H1 (cell line): ENCODE results near the gene CCNE1. TPM values are rescaled to one million over a fixed set of nuclear protein-coding genes. Genes with fewer than 3 reads are reported as not detected.

Experiments used
- CTCF ChIA-PET: fragments of 300-600 bp; sonication (Branson Sonifier 250); formaldehyde crosslinking; loops from one replicate; lab custom pipeline; 2021; ENCODE audit not compliant: partially characterized antibody; lab: Charles Lee
- POLR2A ChIA-PET: fragments of 300-600 bp; sonication (Branson Sonifier 250); formaldehyde crosslinking; loops from one replicate; lab custom pipeline; 2021; ENCODE audit warnings: inconsistent platforms; ENCODE audit not compliant: partially characterized antibody; lab: Charles Lee
- DNase-seq, 2 experiments: peaks; one replicate each; pipeline versions ENCODE4 v3.0.0 to v3.0.0-alpha.2; 2010 to 2022; ENCODE audit warnings: low spot score in 2 of 2, low read depth in 1 of 2, mixed read lengths in 1 of 2
- FAIRE-seq: peaks from 2 replicates; lab custom pipeline; 2011; peaks lifted over from hg19 to GRCh38; lab: Jason Lieb, UNC
- H2AFZ ChIP-seq: 2 replicates; pipeline ENCODE4 v1.8.1; 2012; ENCODE audit warnings: low read length, inconsistent platforms
- H2AK5ac ChIP-seq: 2 replicates; pipeline ENCODE4 v1.6.1; 2013; ENCODE audit warnings: low read depth, low read length
- H2BK120ac ChIP-seq: replicated peaks from 2 replicates; pipeline ENCODE3; 2013; ENCODE audit warnings: low read depth, low read length, inconsistent platforms
- H2BK12ac ChIP-seq: 2 replicates; pipeline ENCODE4 v1.6.1; 2013; ENCODE audit warnings: low read depth, low read length
- H2BK15ac ChIP-seq: 2 replicates; pipeline ENCODE4 v1.6.1; 2013; ENCODE audit warnings: low read length
- H2BK20ac ChIP-seq: 2 replicates; pipeline ENCODE4 v1.6.1; 2013; ENCODE audit warnings: low read length
- H2BK5ac ChIP-seq: 2 replicates; pipeline ENCODE4 v1.6.1; 2013; ENCODE audit warnings: low read depth, low read length
- H3K14ac ChIP-seq: 2 replicates; pipeline ENCODE4 v1.6.1; 2013; ENCODE audit warnings: inconsistent platforms; ENCODE audit not compliant: insufficient read length
- H3K18ac ChIP-seq: 2 replicates; pipeline ENCODE4 v1.6.1; 2013; ENCODE audit warnings: low read length; ENCODE audit errors: extremely low read depth
- H3K23ac ChIP-seq: 2 replicates; pipeline ENCODE4 v1.6.1; 2013; ENCODE audit warnings: inconsistent platforms; ENCODE audit not compliant: insufficient read length
- H3K23me2 ChIP-seq: 2 replicates; pipeline ENCODE4 v1.6.1; 2013; ENCODE audit warnings: low read depth, low read length
- H3K27ac ChIP-seq: 2 replicates; pipeline ENCODE4 v1.6.1; 2011; ENCODE audit warnings: low read depth, low read length, inconsistent platforms
- H3K27me3 ChIP-seq, 4 experiments: replicated peaks in 1 of 4; 1 replicate in 1 of 4; 2 replicates in 3 of 4; pipeline versions ENCODE4 v1.6.1 to v1.8.1; 2011 to 2013; ENCODE audit warnings: low read length in 3 of 4, mild to moderate bottlenecking in 3 of 4, inconsistent platforms in 2 of 4, mixed read lengths in 2 of 4, moderate library complexity in 1 of 4; ENCODE audit not compliant: control insufficient read depth in 3 of 4, insufficient read depth in 3 of 4; ENCODE audit errors: extremely low read depth in 1 of 4
- H3K36me3 ChIP-seq, 4 experiments: 2 replicates each; pipeline versions ENCODE4 v1.6.1 to v1.8.1; 2011 to 2013; ENCODE audit warnings: mild to moderate bottlenecking in 4 of 4, low read length in 3 of 4, moderate library complexity in 2 of 4, control low read depth in 1 of 4, inconsistent platforms in 1 of 4; ENCODE audit not compliant: insufficient read depth in 4 of 4, control insufficient read depth in 2 of 4
- H3K4ac ChIP-seq: replicated peaks from 2 replicates; pipeline ENCODE3; 2013; ENCODE audit warnings: low read length, low read depth, mixed read lengths, inconsistent platforms; ENCODE audit not compliant: insufficient read length
- H3K4me1 ChIP-seq, 4 experiments: replicated peaks in 1 of 4; 1 replicate in 1 of 4; 2 replicates in 3 of 4; pipeline versions ENCODE4 v1.6.1 to v1.8.1; 2011 to 2013; ENCODE audit warnings: low read length in 3 of 4, inconsistent platforms in 2 of 4, mixed read lengths in 1 of 4; ENCODE audit not compliant: insufficient read depth in 4 of 4, control insufficient read depth in 3 of 4
- H3K4me2 ChIP-seq, 2 experiments: 2 replicates each; pipeline versions ENCODE4 v1.6.1 to v1.8.1; 2011 to 2013; ENCODE audit warnings: low read depth in 2 of 2, low read length in 2 of 2, control low read depth in 1 of 2, inconsistent platforms in 1 of 2, mild to moderate bottlenecking in 1 of 2; ENCODE audit not compliant: insufficient read depth in 1 of 2
- H3K4me3 ChIP-seq, 4 experiments: fragments of 200-600, 300-600 bp in 1 of 4; sonication (generic), shearing (Covaris generic), sonication (Bioruptor Twin) in 1 of 4; 2 replicates each; pipeline versions ENCODE4 v1.5.1 to v1.8.1; 2011 to 2016; ENCODE audit warnings: low read length in 4 of 4, low read depth in 3 of 4, control low read depth in 2 of 4, inconsistent platforms in 2 of 4, mild to moderate bottlenecking in 2 of 4, mixed read lengths in 1 of 4, moderate library complexity in 1 of 4; ENCODE audit not compliant: insufficient read depth in 2 of 4; ENCODE audit errors: extremely low read depth in 1 of 4
- H3K56ac ChIP-seq: replicated peaks from 2 replicates; pipeline ENCODE3; 2013; ENCODE audit warnings: low read depth, mild to moderate bottlenecking, mixed read lengths, low read length, inconsistent platforms; ENCODE audit not compliant: insufficient read length
- H3K79me1 ChIP-seq: 2 replicates; pipeline ENCODE4 v1.6.1; 2013; ENCODE audit warnings: low read depth, low read length, control low read depth
- H3K79me2 ChIP-seq, 2 experiments: 2 replicates each; pipeline versions ENCODE4 v1.6.1 to v1.8.1; 2012 to 2013; ENCODE audit warnings: low read length in 2 of 2, mild to moderate bottlenecking in 2 of 2, inconsistent platforms in 1 of 2; ENCODE audit not compliant: insufficient read depth in 2 of 2, control insufficient read depth in 1 of 2
- H3K9ac ChIP-seq, 4 experiments: replicated peaks in 1 of 4; 1 replicate in 1 of 4; 2 replicates in 3 of 4; pipeline versions ENCODE4 v1.6.1 to v1.8.1; 2011 to 2013; ENCODE audit warnings: low read depth in 3 of 4, low read length in 3 of 4, control low read depth in 2 of 4, mild to moderate bottlenecking in 2 of 4, moderate library complexity in 2 of 4, inconsistent platforms in 1 of 4; ENCODE audit errors: extremely low read depth in 1 of 4
- H3K9me3 ChIP-seq, 2 experiments: 2 replicates each; pipeline versions ENCODE4 v1.6.1 to v1.8.1; 2012 to 2013; ENCODE audit warnings: mild to moderate bottlenecking in 2 of 2, moderate library complexity in 2 of 2, control low read depth in 1 of 2, inconsistent platforms in 1 of 2, low read depth in 1 of 2, low read length in 1 of 2, mixed read lengths in 1 of 2; ENCODE audit not compliant: insufficient read depth in 2 of 2
- H4K20me1 ChIP-seq, 2 experiments: replicated peaks in 1 of 2; 2 replicates each; pipeline versions ENCODE3 to v1.8.1; 2011 to 2013; ENCODE audit warnings: inconsistent platforms in 2 of 2, low read length in 2 of 2, mild to moderate bottlenecking in 1 of 2; ENCODE audit not compliant: insufficient read depth in 2 of 2, control insufficient read depth in 1 of 2
- H4K5ac ChIP-seq: 2 replicates; pipeline ENCODE4 v1.6.1; 2013; ENCODE audit warnings: low read length, low read depth, mixed read lengths, inconsistent platforms; ENCODE audit not compliant: insufficient read length
- H4K8ac ChIP-seq: 2 replicates; pipeline ENCODE4 v1.8.0; 2013; ENCODE audit warnings: mild to moderate bottlenecking, moderate library complexity, low read length, inconsistent platforms; ENCODE audit not compliant: insufficient read depth; ENCODE audit errors: extremely low read depth
- H4K91ac ChIP-seq: replicated peaks from 2 replicates; pipeline ENCODE3; 2013; ENCODE audit warnings: low read length, mixed read lengths, inconsistent platforms; ENCODE audit not compliant: insufficient read length
- CBX5 ChIP-seq: fragments of 300-800, 300-1000 bp; sonication (generic); IDR thresholded peaks from 2 replicates; pipeline ENCODE4 v1.7.1; 2016; ENCODE audit warnings: antibody characterized with exemption, low read length, low read depth
- CTBP2 ChIP-seq: IDR thresholded peaks from 2 replicates; pipeline ENCODE4 v1.7.0; 2011; ENCODE audit warnings: borderline replicate concordance, mild to moderate bottlenecking, moderate library complexity, mixed read lengths, low read length; ENCODE audit not compliant: insufficient read depth, insufficient read length
- EP300 ChIP-seq, 2 experiments: IDR thresholded peaks; 1 replicate in 1 of 2; 2 replicates in 1 of 2; pipeline ENCODE4 v1.6.1; 2011 to 2012; ENCODE audit warnings: low read depth in 2 of 2, low read length in 2 of 2, mild to moderate bottlenecking in 2 of 2, borderline replicate concordance in 1 of 2, inconsistent platforms in 1 of 2, moderate library complexity in 1 of 2
- KDM1A ChIP-seq: fragments of 200-600, 300-600 bp; sonication (generic); IDR thresholded peaks from 2 replicates; pipeline ENCODE4 v1.7.1; 2016; ENCODE audit warnings: mild to moderate bottlenecking, low read length, borderline replicate concordance
- SP2 ChIP-seq: IDR thresholded peaks from 2 replicates; pipeline ENCODE4 v1.6.1; 2012; ENCODE audit warnings: mild to moderate bottlenecking, low read length, inconsistent platforms
- SRF ChIP-seq: IDR thresholded peaks from 2 replicates; pipeline ENCODE4 v1.6.1; 2011; ENCODE audit warnings: mild to moderate bottlenecking, low read depth, low read length, moderate library complexity
- ZNF274 ChIP-seq: IDR thresholded peaks from 2 replicates; pipeline ENCODE4 v1.7.0; 2012; ENCODE audit warnings: low read length, borderline replicate concordance; ENCODE audit errors: extremely low read depth
- WGBS, 2 experiments: shearing (Covaris generic) in 1 of 2; methylation state at CpG; one replicate each; pipeline versions ENCODE4 v1.1.6 to v1.1.7; 2013 to 2015; ENCODE audit warnings: low lambda C conversion rate in 2 of 2, mixed read lengths in 2 of 2, inconsistent platforms in 1 of 2, low coverage in 1 of 2, missing lambda C conversion rate in 1 of 2; ENCODE audit not compliant: insufficient replicate concordance in 2 of 2, insufficient coverage in 1 of 2, insufficient read length in 1 of 2; ENCODE audit errors: extremely low coverage in 1 of 2, missing lambda C conversion rate in 1 of 2; 5-methylcytosine and 5-hydroxymethylcytosine counted together
- polyA plus RNA-seq, 7 experiments: library from polyadenylated mRNA; depleted of rRNA in 3 of 7; stranded (reverse) in 5 of 7; unstranded in 2 of 7; fragments of >200 nt in 5 of 7; fragments of 200-250 nt in 2 of 7; gene quantifications; 1 replicate in 5 of 7; 2 replicates in 1 of 7; 4 replicates in 1 of 7; pipeline versions ENCODE4 v1.2.1 to v1.2.3, GENCODE V29; 2011 to 2013; ENCODE audit warnings: missing spikeins in 2 of 7, mixed read lengths in 2 of 7
- total RNA-seq: library from RNA; stranded (reverse); fragmentation: NEBNext Ultra II Directional; extraction: Animal tissue kit (Norgen Biotek cat#: 25700); gene quantifications from 2 replicates; pipeline ENCODE4 v1.2.1, GENCODE V29; 2021

CCNE1 gene
- total and polyA plus RNA-seq, 2 of the 8 experiments (the other 6 are each of a cell fraction or from before 2014, with no cell fraction given): 43.2 to 44.6 TPM

DNA sequence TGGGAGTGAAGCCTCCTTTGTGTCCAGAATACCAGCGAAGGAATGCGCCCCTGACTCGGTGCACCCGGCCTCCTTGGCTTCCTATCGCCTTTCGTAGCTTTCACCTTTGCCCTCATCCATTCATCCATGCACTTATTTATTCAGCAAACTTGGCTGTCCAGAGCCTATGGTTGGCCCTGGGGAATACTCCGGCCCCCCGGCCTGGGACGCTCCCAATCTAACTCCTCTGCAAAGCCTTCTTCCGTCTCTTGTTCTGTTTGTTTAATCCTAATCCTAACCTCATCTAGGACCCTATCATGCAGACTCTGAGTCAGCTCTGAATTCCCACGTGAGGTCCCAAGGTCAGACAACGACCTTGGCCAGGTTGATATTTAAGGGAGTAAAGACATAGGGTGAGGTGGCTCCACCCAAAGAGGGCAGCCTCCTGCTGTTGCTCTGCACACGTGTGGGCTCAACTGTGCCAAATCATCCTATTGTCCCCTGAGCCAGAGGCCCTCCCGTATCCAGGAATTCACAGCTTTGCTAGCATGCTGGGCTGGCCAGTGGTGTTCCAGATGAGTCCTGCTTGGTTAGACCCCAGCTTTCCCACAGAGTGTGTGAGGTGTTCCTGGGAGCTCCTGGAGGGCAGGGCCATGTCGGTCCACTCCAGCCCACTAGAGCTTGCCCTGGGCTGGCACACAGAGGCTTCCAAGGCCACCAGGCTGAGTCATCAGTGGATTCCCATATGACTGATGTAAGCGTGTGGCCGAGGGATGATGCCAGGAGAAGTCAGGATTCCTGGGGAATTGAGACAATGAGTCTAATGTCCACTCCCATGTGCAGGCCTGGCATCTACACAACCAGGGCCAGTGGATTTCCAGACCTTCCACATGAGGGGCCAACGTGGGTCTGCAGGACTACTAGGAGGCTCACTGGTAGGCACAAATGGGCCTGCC lies 6.5 kb upstream of the CCNE1 start:
- no peak overlapping the region for H3K18ac ChIP-seq

More for the DNA sequence above, 6.5 kb upstream of the CCNE1 start:
- WGBS, 2 experiments: 91% methylated on average over 18 of the region's 18 CpGs; no CpG with 5 or more reads in 1 of the 2 experiments
- no peak overlapping the region for H3K4me3 ChIP-seq
- FAIRE-seq (no peak), DNase-seq (no peak)
- no peaks in the 10 kb centered on the region for H3K23me2 ChIP-seq
- no peak overlapping the region for H3K4me2 ChIP-seq
- H3K4me1 ChIP-seq: peaks cover 0 to 4% (median 0%) of the 10 kb centered on the region in 4 experiments; a peak in 2 of 7 replicates
- CTCF ChIA-PET: interaction anchor here (0.8 to 2.2 kb wide), 2 partner anchors 45 to 53 kb away, joined by 3 to 11 read pairs; no protein-coding TSS in a partner anchor
- H3K9me3 ChIP-seq: no peaks in the 10 kb centered on the region
- TF ChIP-seq KDM1A (no peak), CBX5 (no peak), SRF (no peak), EP300 (IDR thresholded peaks at IDR 0.05; ENCODE audit: borderline replicate concordance in 1 of 2, low read depth in 2 of 2, low read length in 2 of 2) (no peak), ZNF274 (no peak), SP2 (no peak), CTBP2 (no peak)
- H3K79me2 ChIP-seq: no peaks in the 10 kb centered on the region
- no peaks in the 10 kb centered on the region for H3K36me3 ChIP-seq
- no peak overlapping the region for H3K14ac ChIP-seq
- H2BK120ac ChIP-seq: no peak overlapping the region
- H3K79me1 ChIP-seq: no peaks in the 10 kb centered on the region
- no peak overlapping the region for H3K27ac ChIP-seq
- H4K8ac ChIP-seq: no peak overlapping the region; the same call in 1 of the 2 replicates
- no peaks in the 10 kb centered on the region for H4K20me1 ChIP-seq
- H2AK5ac ChIP-seq: no peak overlapping the region
- H2BK12ac ChIP-seq: no peak overlapping the region
- H3K27me3 ChIP-seq: no peaks in the 10 kb centered on the region
- no peak overlapping the region for H3K4ac ChIP-seq
- H4K91ac ChIP-seq: no peak overlapping the region
- H2AFZ ChIP-seq: no peak overlapping the region
- H3K9ac ChIP-seq: no peak overlapping the region
- H2BK15ac ChIP-seq: peak overlapping the region; percentile 67; the same call in 1 of the 2 replicates
- H2BK20ac ChIP-seq: no peak overlapping the region
- H4K5ac ChIP-seq: no peak overlapping the region
- H3K23ac ChIP-seq: no peak overlapping the region
- no peak overlapping the region for H3K56ac ChIP-seq
- no peak overlapping the region for H2BK5ac ChIP-seq
- POLR2A ChIA-PET: interaction anchor here (0.5 to 1.1 kb wide), 2 partner anchors 12 to 83 kb away, joined by 3 to 4 read pairs; no protein-coding TSS in a partner anchor
